Heart left ventricle (tissue), 13 donors: ENCODE results near the gene SIL1.

Source experiments
- CTCF ChIP-seq, 12 donors: fragments of 200-600 bp; sonication (generic) in 4 of 12; IDR thresholded peaks; one replicate each; pipeline versions ENCODE4 v1.5.0 to v1.8.0; 2018 to 2022; ENCODE audit warnings: antibody characterized with exemption in 12 of 12, mild to moderate bottlenecking in 5 of 12
- POLR2A ChIP-seq, 2 donors: fragments of 450-650 bp; IDR thresholded peaks; one replicate each; pipeline ENCODE4 v1.6.1; 2017; ENCODE audit warnings: antibody characterized with exemption in 2 of 2, mild to moderate bottlenecking in 2 of 2, moderate library complexity in 2 of 2
- donor health status: ischemic (EF 13 %, LVEDD 7.1; RV severe dilation, severe dysfunction).
- donor health status: DM: no; HTN: yes; CAD: no.
- donor health status: DM: no; HTN: no; CAD: no.
- donor health status: ischemic (EF 25% LVEDD 6.9; RV normal size, moderate dysfunction).
- donor health status: ischemic (EF 25% LVEDD 5.7; RV mildly dilated, moderate dysfunction).
- donor health status: ischemic (EF 35%, LVEDD 5.7; RV mildly dilated, moderate dysfunction).
- donor health status: nonischemic (EF 11% LVEDD 7.7; RV severe dilation, severe dysfunction).
- donor health status: DM: yes; HTN: yes; CAD: no.
- donor health status: PGD.
- donor health status: ischemic (EF 29% LVEDD 5.4; RV normal size, mild dysfunction).
- donor health status: nonischemic (EF 23%, LVEDD 6.1; RV moderate dilation, normal function).

- TF ChIP-seq POLR2A (IDR thresholded peaks at IDR 0.05) = no peak
- no peak for TF ChIP-seq CTCF (IDR thresholded peaks at IDR 0.05)
Measured at GRCh38 chr5:138985683-138986082, 212.5 kb downstream of the SIL1 start.
